GM19397 (cell line): ENCODE results near the gene INSYN2B.

ENCODE experiments used
- ATAC-seq: cut with Tn5 transposase; IDR thresholded peaks from one replicate; pipeline ENCODE4 v1.9.1; 2021; ENCODE audit warnings: mild to moderate bottlenecking, moderate library complexity; ENCODE audit not compliant: unreplicated experiment

INSYN2B gene

DNA sequence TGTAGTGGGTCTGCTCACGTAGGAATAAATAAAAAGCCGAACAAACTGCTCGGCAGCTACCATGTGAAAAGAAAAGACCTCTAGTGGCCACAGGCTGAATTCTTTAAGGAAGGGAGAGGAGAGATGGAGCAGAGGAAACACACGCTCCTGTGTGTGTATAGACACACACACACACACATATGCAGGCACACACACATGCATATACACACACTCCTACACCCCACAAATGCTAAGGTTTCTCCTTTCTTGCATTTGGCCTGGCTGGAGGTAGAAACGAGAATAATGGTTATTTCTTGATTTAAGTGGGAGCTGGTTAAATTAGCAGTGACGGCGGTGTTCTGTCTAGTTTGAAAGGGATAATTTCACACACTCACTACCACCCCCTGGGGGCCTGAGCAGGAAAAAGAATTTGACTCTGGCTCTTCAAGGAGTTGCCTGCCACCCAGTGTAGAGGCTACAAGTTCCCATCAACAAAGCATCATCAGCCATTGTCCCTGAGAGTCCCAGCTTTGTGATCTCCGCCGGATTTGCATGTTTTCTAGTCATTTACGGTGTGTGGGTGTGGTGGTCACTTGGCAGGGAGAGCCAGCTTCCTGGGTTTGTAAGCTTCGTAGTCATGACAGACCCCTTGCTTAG is at the start of gene INSYN2B:
Gene INSYN2B (minus strand): TSS at position 78 of the 636 bp plus-strand sequence. CDS start 96,597 bp downstream, outside the sequence.
- ATAC-seq = no peak

DNA sequence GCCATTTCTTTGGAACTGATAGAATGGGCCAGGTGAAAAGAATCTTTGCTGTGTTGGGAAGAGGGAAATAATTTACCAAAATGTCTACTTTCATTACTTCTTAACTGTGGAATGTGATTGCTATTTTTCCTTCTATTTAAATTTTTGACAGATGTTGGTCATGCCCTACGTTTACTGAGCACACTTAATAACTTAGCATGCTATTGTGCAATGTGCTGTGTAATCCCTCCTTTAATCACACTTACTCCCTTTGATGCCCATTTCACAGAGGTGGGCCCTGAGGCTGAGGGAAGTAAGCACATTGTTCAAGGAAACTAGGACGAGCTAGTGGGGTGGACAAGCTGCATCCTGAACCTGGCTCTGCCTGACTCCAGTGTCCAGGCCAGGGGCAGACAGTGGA is 47.8 kb upstream of the INSYN2B start:
- no peak for ATAC-seq

- ATAC-seq = no peak
These were observed 45.6 kb upstream of the INSYN2B start for GRCh38 chr5:170025853-170026252.

DNA sequence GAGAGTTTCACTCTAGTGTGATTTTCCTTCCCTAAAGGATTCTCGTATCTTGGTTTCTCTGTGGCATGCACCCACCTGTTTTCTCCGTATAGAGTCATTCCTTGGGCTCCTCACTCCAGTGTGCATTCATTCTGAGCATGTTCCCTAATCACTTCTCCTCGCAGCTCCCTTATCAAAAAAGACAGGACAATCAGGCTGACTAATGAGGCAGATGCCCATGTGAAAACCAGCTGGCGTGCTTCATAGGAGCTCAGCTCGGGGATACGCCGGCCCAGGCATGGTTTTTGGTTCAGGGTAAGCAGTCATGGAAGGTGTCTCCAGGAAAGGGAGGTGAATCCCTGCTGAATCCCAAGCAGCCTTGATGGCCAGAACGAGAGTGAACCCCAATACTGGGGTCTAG is 41.2 kb upstream of the INSYN2B start:
- no peak for ATAC-seq

DNA sequence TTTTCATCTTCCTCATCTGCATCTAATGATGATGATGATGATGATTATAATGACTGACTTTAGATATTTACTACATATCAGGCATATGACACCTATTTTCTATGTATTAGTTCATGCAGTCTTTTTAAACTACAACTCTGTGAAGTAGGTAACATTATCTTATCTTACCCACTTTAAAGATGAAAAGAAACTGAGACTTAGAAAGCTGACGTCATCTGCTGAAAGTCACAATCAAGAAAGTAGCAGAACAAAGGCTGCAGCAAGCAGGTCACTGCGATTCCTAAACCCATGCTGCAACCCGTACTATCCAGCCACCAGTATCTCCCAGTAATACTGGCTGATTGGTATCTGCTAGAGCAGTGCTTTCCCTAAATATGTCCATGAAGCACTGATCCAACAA is 40.1 kb upstream of the INSYN2B start:
- ATAC-seq = no peak

DNA sequence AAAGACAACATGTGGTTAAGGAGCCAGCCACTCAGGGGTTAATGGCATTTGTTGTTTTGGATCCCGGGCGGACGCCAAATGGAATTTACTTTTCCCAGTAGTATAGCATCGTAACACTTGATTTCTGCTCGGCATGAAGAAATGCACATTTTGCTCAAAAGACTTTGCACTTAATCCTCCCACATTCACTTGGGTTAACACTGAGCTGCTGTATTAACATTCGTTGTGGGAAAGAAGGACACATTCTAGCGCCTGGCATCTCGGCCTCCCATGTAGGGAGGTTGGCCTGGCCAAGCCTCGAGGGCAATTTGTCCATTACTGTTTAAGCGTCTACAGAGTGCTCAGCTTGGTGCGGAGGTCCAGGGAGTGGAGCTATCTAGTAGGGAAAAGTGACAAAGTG is 32.3 kb upstream of the INSYN2B start:
- ATAC-seq = no peak

- ATAC-seq = no peak
These were observed 31.5 kb upstream of the INSYN2B start for GRCh38 chr5:170011751-170012150.

DNA sequence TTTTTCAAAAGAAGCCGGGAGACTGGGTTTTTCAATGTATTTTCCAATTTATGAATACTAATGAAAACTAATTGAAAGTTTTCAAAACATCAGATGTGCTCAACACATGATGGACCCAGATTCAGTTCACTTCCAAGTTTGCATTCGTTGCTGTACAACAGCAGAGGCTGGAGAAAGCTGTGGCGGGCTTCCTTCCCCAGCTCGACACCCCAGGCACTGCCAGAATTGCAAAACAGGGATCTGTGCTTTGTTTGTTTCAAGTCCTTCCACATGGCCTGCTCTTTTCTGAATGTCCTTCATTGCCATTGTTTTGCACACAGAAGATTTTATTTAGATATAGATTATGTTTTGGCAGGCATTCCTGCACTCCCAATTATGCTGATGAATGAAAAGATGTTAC is 30.3 kb upstream of the INSYN2B start:
- ATAC-seq = no peak

- no peak for ATAC-seq
These were observed 28.1 kb upstream of the INSYN2B start for GRCh38 chr5:170008376-170008775.

DNA sequence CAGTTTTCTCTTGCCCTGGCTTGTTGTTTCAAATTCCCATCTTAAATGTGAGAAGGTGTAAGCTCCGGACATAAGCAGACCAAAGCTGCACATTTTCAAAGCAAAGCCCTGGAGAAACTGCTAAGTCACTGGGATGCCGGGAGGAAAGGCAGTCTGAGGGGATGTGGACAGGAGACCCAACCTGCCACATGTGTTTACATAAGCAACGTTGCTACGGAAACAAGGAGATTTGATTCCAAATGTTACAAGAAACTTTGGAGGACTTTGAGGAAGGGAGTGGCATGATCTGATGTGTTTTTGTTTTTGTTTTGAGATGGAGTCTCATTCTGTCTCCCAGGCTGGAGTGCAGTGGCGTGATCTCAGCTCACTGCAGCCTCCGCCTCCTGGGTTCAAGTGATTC is 25.7 kb upstream of the INSYN2B start:
- no peak for ATAC-seq

- ATAC-seq = no peak
These were observed 19.9 kb upstream of the INSYN2B start for GRCh38 chr5:170000155-170000554.

- ATAC-seq = no peak
These were observed 19.3 kb upstream of the INSYN2B start for GRCh38 chr5:169999621-170000020.

DNA sequence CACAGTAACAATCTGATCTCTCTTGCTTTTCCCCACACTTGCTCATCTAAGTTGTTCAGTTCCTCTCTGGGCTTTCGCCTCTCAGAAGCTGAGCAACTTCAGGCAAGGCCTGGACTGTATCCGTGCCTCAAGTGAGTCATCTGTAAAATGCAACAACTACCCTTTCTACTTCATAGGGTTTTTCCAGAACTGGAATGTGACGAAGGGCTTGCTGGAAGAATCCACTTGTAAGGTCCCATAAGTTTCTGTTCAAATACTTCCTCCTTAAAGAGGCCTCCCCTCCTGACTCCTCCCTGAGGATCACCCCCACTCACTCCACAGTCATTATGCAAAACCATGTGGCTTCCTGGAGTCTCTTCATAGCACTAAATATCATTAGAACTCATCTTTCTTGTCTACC is 17.5 kb upstream of the INSYN2B start:
- no peak for ATAC-seq

GRCh38 chr5:169993485-169993790 is 13.1 kb upstream of the INSYN2B start:
- no peak for ATAC-seq

DNA sequence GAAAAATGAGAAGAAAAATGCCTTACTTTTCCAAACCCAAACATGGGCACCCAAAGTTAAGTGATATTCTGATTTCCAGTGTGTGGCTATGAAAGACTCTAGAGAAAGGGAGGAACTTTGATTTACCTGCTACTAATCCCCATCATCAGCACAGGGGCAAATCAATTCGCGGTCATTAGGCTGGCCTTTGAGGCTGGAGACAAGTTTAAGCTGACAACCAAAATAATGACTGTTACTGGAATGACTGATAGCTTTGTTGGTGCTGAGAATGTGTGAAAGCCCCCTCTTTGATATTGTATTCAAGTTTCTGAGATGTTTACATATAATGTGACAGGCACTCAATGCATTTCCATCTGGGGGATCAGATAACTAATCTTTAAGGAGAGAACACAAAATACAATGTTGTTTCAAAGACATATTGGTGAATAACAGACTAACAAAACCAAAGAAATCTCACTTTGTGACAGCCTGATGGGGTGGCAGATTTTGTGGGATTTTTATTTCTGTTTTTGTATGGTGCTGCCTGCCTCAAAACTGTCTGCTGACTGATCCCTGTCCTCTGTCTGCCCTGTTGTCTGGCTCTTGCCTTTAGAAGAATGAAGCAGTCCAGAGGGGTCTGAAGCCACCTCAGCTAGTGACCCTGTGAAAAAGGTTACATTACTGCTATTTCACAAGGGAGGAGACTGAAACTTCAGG is 12.6 kb upstream of the INSYN2B start:
- no peak for ATAC-seq

DNA sequence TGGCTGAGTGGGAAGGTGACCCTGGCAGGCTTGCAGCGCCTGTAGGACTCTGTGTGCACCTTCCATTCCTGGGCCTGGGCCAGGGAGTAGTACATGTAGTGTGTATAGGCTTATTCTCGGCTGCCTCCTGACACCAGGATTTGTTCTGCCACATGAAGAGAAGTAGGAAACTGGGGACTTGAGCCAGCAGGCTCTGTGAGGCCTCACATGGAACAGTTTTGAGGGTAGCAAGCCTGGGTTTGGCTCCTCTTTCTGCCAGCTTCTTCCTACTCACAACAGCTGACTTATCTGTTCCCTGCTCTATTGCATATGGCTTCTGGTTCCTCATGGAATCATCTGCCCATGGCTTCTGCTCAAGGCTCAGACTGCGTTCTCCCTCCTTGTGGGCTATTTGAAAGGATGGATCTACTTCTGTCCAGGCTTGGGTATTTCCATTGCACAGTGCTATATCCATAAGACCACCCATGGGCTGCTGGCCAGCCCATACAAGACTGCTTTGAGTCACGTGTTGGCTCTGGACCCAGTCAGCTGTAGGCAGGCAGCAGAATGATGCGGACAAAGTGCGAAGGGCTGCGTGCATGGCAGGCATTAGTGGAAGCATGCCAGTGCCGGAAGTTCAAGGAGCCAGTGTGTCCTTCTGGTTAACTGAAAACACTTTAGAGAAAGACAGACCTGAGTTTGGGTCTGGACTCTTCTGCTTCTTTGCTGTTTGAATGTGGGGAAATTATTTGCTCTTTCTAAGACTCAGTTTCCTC is 11.0 kb upstream of the INSYN2B start:
- ATAC-seq = no peak

- ATAC-seq = no peak
These were observed 9.1 kb upstream of the INSYN2B start for GRCh38 chr5:169989365-169989764.

GRCh38 chr5:169988947-169989346 is 8.7 kb upstream of the INSYN2B start:
- no peak for ATAC-seq

DNA sequence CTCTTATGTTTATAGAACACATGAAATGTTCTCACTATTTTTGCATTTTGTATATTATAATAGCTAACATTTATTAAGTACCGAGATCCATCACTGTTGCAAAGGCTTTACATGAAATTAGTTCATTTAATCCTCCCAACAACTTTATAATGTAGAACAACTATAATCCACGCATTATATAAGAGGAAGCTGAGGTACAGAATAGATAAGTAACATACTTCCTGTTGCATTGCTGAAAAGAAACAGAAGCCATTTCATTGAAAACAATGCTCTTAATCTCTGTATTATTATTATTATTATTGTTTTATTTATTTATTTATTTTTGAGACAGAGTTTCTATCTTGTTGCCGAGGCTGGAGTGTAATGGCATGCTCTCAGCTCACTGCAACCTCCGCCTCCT is 7.9 kb upstream of the INSYN2B start:
- ATAC-seq = no peak

GRCh38 chr5:169979871-169980270 is 424 bp downstream of the INSYN2B start:
- ATAC-seq = no peak

DNA sequence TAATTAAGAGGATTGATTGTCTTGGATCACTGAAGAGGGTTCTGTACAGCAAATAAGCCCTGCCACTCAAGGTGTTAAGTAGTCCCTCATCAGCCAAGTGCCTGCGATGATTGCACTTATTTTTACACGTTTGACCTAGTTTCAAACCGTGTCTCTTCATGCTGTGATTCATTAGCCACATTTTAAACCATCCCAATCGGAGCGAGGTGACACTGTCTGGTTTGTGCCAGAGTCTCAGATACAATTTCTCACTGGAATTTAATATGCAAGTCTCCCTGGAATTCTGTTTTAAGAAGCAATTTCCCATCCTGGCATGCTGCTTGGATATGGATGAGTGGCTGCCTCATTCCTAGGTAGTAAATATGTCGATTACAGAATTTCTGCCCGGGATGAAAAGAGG is 1.6 kb downstream of the INSYN2B start:
- no peak for ATAC-seq

- no peak for ATAC-seq
These were observed 6.0 kb downstream of the INSYN2B start for GRCh38 chr5:169974121-169974770.
